HG03432 (cell line): ENCODE measurements around the gene ALG5.

Experiments used
- ATAC-seq: cut with Tn5 transposase; IDR thresholded peaks from one replicate; pipeline ENCODE4 v1.9.1; 2021; ENCODE audit warnings: mild to moderate bottlenecking, moderate library complexity; ENCODE audit not compliant: unreplicated experiment

Gene ALG5

DNA sequence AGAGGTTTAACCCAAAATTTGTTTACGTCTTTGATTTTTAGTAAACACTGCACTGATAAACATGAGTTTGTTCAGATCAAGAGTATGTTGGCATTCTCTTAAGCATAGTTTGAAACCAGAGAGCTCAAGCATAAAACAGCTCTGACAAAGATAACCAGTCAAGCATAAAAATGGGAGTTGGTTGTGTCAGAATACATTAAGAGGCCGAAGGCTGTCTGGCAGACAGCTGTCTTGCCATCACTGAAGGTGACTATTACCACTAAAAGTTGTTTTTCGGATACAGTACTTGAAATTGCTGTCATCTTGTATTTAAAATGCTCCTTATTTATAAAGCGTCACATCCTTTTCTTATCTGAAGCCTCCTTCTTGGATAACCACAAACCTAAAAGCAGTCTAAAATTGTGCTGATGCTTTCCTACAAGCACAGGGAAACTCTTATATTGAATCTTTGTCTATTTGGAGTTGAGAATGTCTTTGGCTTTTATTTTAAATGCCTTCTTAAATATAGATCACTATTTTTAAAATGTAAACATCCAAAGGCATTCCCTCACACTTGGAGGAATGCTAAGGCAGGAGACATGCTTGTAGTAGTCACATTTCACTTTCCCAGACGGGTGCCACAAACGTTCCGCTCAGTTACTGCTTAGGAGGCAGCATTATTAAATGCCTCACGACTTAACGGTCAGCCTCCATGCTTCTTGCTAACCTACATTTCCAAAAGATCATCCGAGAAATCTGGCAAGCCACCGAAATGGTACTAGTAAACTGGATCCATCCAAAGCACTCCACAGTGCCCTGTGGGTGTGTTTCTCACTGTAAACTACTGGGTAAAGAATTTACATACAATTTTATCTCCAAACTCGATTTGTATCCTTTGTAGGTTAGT lies 80.7 kb downstream of the ALG5 start:
- ATAC-seq, result no peak

DNA sequence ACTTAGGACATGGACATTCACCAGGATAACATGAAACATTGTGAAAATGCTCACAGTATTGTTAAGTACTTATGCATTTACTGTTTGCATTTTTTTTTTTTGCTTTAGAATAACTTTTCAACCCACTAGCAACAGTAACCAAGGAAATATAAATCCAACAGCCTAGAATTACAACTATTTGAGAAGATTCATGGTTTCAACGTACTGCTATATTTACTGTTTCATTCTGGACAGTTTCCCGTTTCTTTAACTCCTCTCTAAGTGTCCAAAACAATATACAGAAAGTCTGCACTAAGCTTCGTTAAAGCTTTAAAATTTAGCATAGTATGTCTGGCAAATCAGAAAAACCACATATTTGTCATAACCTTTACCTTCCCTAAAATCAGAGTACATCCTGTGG lies 81.8 kb downstream of the ALG5 start:
- no peak for ATAC-seq

DNA sequence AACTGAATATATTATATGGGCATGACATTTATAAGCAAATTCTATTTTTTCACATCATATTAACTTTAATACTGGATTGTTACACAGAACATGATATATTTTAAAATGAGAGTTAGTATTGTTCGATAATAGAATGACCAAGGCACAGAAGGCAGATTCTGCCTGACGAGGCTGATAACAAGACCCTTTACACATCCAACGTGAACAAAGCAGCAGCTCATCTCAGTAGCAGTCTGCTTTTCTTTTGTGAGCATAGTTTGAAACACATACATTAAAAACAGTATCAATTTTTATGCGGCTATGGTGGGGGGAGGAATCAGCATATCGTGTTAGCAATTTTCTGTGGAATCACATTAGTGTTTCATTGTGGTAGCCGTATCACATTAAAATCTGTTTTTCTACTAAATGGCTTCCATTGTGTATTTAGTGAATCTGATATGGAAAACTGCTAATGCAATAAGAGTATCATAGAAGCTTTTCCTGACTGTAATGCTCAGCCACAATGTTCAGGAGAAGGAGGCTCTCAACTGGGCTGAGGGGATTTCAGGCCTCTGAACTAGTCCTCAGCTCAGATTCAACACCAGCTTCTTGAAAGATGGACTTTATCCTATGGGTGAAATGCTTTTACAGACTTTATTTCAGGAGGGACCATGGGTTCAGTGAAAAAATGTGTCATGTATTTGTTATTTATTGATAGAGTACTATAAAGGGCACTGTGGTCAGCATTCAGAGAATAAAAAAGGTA lies 83.1 kb downstream of the ALG5 start:
- no peak for ATAC-seq

DNA sequence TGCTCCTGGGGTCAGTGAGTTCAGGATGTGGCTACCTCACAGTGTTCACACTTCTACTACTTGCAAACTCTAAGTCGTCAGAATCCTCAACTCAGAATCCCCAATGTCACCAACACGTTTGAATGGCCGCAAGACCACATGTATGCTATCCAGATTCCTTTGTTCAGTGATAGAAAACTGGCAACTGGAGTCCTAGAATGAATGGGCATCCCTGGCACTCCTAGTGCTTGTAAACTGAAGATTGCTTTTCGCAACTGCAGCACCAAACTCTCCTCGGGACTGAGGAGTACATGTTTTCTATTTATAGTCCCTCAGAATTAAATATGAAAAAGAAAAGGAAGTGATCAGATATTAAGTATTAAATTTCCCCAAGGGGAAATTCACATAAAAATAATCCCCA lies 84.0 kb downstream of the ALG5 start:
- no peak for ATAC-seq

- ATAC-seq, result no peak
Measured at GRCh38 chr13:36914648-36915047, 84.5 kb downstream of the ALG5 start.

DNA sequence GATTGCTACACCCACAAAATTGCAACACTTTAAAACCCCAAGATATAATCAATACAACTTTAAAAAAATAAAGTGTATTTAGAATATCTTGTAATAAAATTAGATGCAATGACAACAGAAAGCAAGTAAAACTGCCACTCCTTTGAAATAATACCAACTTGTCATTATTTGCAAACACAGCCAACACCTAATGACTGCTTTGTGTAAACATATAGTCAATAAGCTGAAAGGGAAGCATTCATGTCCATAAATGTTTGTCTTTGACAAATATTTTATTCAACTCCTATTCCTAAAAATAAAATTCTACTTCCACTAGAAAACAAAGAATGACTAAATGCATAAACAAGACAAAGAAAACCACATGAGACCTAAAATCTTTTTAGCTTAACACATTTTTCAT lies 85.7 kb downstream of the ALG5 start:
- ATAC-seq, result no peak

GRCh38 chr13:36912973-36913372 lies 86.2 kb downstream of the ALG5 start:
- ATAC-seq, result no peak

- ATAC-seq, result no peak
Measured at GRCh38 chr13:36912369-36912768, 86.8 kb downstream of the ALG5 start.

DNA sequence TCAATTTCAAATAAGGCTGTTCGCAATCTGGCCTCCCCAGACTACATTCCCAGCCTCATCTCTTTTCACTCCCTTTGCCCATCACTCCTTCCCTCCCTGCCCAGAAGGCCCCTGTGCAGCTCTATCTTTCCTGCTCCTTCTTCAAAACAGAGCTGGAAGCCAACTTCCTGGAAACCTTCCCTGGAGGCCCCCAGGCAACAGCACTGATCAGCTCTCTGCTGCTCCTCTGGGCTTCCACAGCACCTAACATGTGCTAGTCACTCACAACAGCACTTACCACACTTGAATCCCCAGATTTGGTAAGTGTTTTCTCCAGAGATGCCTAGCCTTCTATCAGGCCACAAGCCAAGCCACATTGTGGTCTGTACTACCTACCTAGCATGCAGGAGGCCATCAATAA lies 88.6 kb downstream of the ALG5 start:
- ATAC-seq, result no peak

GRCh38 chr13:36907821-36908220 lies 91.3 kb downstream of the ALG5 start:
- ATAC-seq, result no peak

GRCh38 chr13:36907266-36907665 lies 91.9 kb downstream of the ALG5 start:
- no peak for ATAC-seq

DNA sequence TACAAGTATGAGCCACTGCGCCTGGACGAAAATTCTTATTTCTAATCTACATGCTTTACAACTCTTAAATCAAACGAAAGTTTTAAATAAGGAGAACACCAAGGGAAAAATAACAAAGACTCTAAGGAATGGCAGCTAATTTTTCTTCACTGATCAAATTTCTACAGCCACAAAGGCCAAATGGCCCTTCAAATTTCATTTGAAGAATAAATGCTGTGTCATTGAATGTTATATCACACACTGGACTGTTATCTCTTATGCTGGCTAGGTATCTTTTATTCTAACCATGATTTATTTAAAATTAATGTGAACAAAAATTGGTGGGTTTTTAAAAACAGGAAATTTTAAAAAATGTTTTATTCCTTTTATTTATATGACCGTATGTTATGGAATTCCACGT lies 93.2 kb downstream of the ALG5 start:
- no peak for ATAC-seq

GRCh38 chr13:36903925-36904595 lies 95.1 kb downstream of the ALG5 start:
- ATAC-seq, result no peak
